HG03457 (cell line): ENCODE data around the gene CIPC.
A peak's percentile ranks its signal among the peaks of the same experiment; 100 is the strongest.

Experiments
- ATAC-seq: cut with Tn5 transposase; IDR thresholded peaks from one replicate; pipeline ENCODE4 v1.9.1; 2021; ENCODE audit warnings: moderate number of reproducible peaks; ENCODE audit not compliant: unreplicated experiment

Gene CIPC

GRCh38 chr14:77102154-77102553 lies 4.1 kb downstream of the CIPC start:
- no peak for ATAC-seq

- no peak for ATAC-seq
Observed at GRCh38 chr14:77103475-77103874, 5.4 kb downstream of the CIPC start.

GRCh38 chr14:77103951-77104350 lies 5.9 kb downstream of the CIPC start:
- ATAC-seq, result no peak

- no peak for ATAC-seq
Observed at GRCh38 chr14:77104393-77104792, 6.3 kb downstream of the CIPC start.

- no peak for ATAC-seq
Observed at GRCh38 chr14:77105145-77105939, 7.3 kb downstream of the CIPC start.

- no peak for ATAC-seq
Observed at GRCh38 chr14:77106666-77107065, 8.6 kb downstream of the CIPC start.

GRCh38 chr14:77107228-77107627 lies 9.2 kb downstream of the CIPC start:
- no peak for ATAC-seq

GRCh38 chr14:77108753-77109152 lies 10.7 kb downstream of the CIPC start:
- ATAC-seq, result no peak

GRCh38 chr14:77109656-77110055 lies 11.6 kb downstream of the CIPC start:
- no peak for ATAC-seq

GRCh38 chr14:77110286-77110685 lies 12.2 kb downstream of the CIPC start:
- no peak for ATAC-seq

GRCh38 chr14:77111021-77111420 lies 13.0 kb downstream of the CIPC start:
- ATAC-seq, result no peak

- no peak for ATAC-seq
Observed at GRCh38 chr14:77113644-77114043, 15.6 kb downstream of the CIPC start.

GRCh38 chr14:77114609-77115008 lies 16.6 kb downstream of the CIPC start:
- ATAC-seq, result no peak

GRCh38 chr14:77116172-77116817 lies 18.2 kb downstream of the CIPC start:
- no peak for ATAC-seq

GRCh38 chr14:77119851-77120250 lies 21.8 kb downstream of the CIPC start:
- ATAC-seq, result no peak

- ATAC-seq, result peak; percentile 76
Observed at GRCh38 chr14:77120771-77121743, 23.0 kb downstream of the CIPC start.

GRCh38 chr14:77122526-77123125 lies 24.6 kb downstream of the CIPC start:
- no peak for ATAC-seq

- no peak for ATAC-seq
Observed at GRCh38 chr14:77123381-77124325, 25.6 kb downstream of the CIPC start.

GRCh38 chr14:77124345-77125280 lies 26.6 kb downstream of the CIPC start:
- ATAC-seq, result no peak
